ENCODE results near the gene RFNG.

GRCh38 chr17:82039695-82040299, 11.8 kb downstream of the RFNG start:
- TF ChIP-seq CTCF (IDR thresholded peaks at IDR 0.05), result no peak
- TF ChIP-seq POLR2A (IDR thresholded peaks at IDR 0.05), result no peak

Measured in uterus (tissue), 2 donors.